HCT116 (cell line): ENCODE measurements around the gene BFSP1. TPM values are rescaled to one million over a fixed set of nuclear protein-coding genes. Genes with fewer than 3 reads are reported as not detected.

ENCODE experiments used
- ATAC-seq: fragments of 200-7000 bp; cut with Tn5 transposase; 2 replicates; pipeline ENCODE4 v1.9.1; 2020; ENCODE audit warnings: mild to moderate bottlenecking, moderate library complexity
- BruUV-seq: library from RNA; stranded (reverse); fragments of 400-500 nt; replicated peaks from 2 replicates; lab custom pipeline; 2021; lab: Mats Ljungman, UMichigan
- CTCF ChIA-PET: fragments of 300-600 bp; sonication (Branson Sonifier 250); formaldehyde crosslinking; loops from one replicate; lab custom pipeline; 2021; ENCODE audit warnings: antibody characterized with exemption; lab: Charles Lee
- POLR2A ChIA-PET: fragments of 300-600, 350-600 bp; sonication (Branson Sonifier 250); formaldehyde crosslinking; loops from one replicate; lab custom pipeline; 2021; ENCODE audit warnings: antibody characterized with exemption; lab: Charles Lee
- RAD21 ChIA-PET, 2 experiments: fragments of 300-600 bp; sonication (Branson Sonifier 250); formaldehyde crosslinking; loops; one replicate each; lab custom pipeline; 2023; ENCODE audit warnings: low total read pairs in 2 of 2; ENCODE audit not compliant: uncharacterized antibody in 2 of 2, unreplicated experiment in 2 of 2, low non-redundant PET in 1 of 2; lab: Charles Lee
- DNase-seq: peaks from one replicate; pipeline ENCODE4 v3.0.0-alpha.2; 2010; ENCODE audit warnings: low read depth, low spot score
- H2AFZ ChIP-seq: fragments of 200-600 bp; shearing (Covaris generic), sonication (generic); 2 replicates; pipeline ENCODE4 v1.6.1; 2017; ENCODE audit warnings: low read depth, mixed run types, mixed read lengths, antibody characterized with exemption, low read length; ENCODE audit not compliant: poor library complexity, severe bottlenecking
- H3K27ac ChIP-seq: 2 replicates; pipeline ENCODE4 v1.5.1; 2012; ENCODE audit warnings: low read depth, low read length
- H3K27me3 ChIP-seq: fragments of 200-600 bp; sonication (generic); 2 replicates; pipeline ENCODE4 v1.6.1; 2016; ENCODE audit warnings: mixed run types, low read length, mixed read lengths; ENCODE audit not compliant: insufficient read depth
- H3K36me3 ChIP-seq, 2 experiments: fragments of 200-500 bp in 1 of 2; fragments of 200-600 bp in 1 of 2; sonication (Bioruptor generic) in 1 of 2; sonication (generic) in 1 of 2; 2 replicates each; pipeline versions ENCODE4 v1.5.1 to v1.6.1; 2014 to 2016; ENCODE audit warnings: low read length in 2 of 2, inconsistent platforms in 1 of 2, mixed read lengths in 1 of 2, mixed run types in 1 of 2; ENCODE audit not compliant: insufficient read depth in 2 of 2, control insufficient read depth in 1 of 2
- H3K4me1 ChIP-seq, 2 experiments: fragments of 200-600 bp in 1 of 2; sonication (generic) in 1 of 2; 2 replicates each; pipeline versions ENCODE4 v1.5.1 to v1.6.1; 2012 to 2017; ENCODE audit warnings: low read length in 2 of 2, inconsistent platforms in 1 of 2, mild to moderate bottlenecking in 1 of 2, mixed read lengths in 1 of 2, mixed run types in 1 of 2, moderate library complexity in 1 of 2; ENCODE audit not compliant: insufficient read depth in 2 of 2, control insufficient read depth in 1 of 2
- H3K4me2 ChIP-seq: fragments of 200-600 bp; sonication (generic); 2 replicates; pipeline ENCODE4 v1.6.1; 2017; ENCODE audit warnings: mixed run types, low read length, mixed read lengths
- H3K4me3 ChIP-seq, 2 experiments: fragments of 200-600 bp in 1 of 2; sonication (generic) in 1 of 2; replicated peaks in 1 of 2; 2 replicates each; pipeline ENCODE4 v1.5.1; 2011 to 2016; ENCODE audit warnings: low read length in 2 of 2, control low read depth in 1 of 2, low read depth in 1 of 2, mild to moderate bottlenecking in 1 of 2, mixed read lengths in 1 of 2, mixed run types in 1 of 2
- H3K79me2 ChIP-seq: fragments of 200-600 bp; sonication (generic); 2 replicates; pipeline ENCODE4 v1.6.1; 2017; ENCODE audit warnings: mild to moderate bottlenecking, mixed run types, low read length, moderate library complexity, mixed read lengths; ENCODE audit not compliant: insufficient read depth
- H3K9ac ChIP-seq: fragments of 200-600 bp; sonication (generic); 2 replicates; pipeline ENCODE4 v1.6.1; 2016; ENCODE audit warnings: low read length, mixed read lengths
- H3K9me2 ChIP-seq: fragments of 200-600 bp; sonication (generic), shearing (Covaris generic); 2 replicates; pipeline ENCODE4 v1.6.1; 2017; ENCODE audit warnings: mixed run types, mild to moderate bottlenecking, moderate library complexity; ENCODE audit not compliant: insufficient read depth
- H3K9me3 ChIP-seq, 2 experiments: fragments of 200-500 bp in 1 of 2; fragments of 200-600 bp in 1 of 2; sonication (Bioruptor generic) in 1 of 2; sonication (generic) in 1 of 2; 2 replicates each; pipeline ENCODE4 v1.6.1; 2014 to 2017; ENCODE audit warnings: low read length in 2 of 2, mixed read lengths in 2 of 2, inconsistent platforms in 1 of 2, low read depth in 1 of 2, mild to moderate bottlenecking in 1 of 2, mixed run types in 1 of 2, moderate library complexity in 1 of 2; ENCODE audit not compliant: control insufficient read depth in 1 of 2, insufficient read depth in 1 of 2
- H4K20me1 ChIP-seq: fragments of 200-600 bp; sonication (generic), shearing (Covaris generic); 2 replicates; pipeline ENCODE4 v1.6.1; 2017; ENCODE audit warnings: mixed run types, mild to moderate bottlenecking, moderate library complexity; ENCODE audit not compliant: insufficient read depth
- ATF3 ChIP-seq: IDR thresholded peaks from 2 replicates; pipeline ENCODE4 v1.6.1; 2012
- CBX3 ChIP-seq: IDR thresholded peaks from 2 replicates; pipeline ENCODE4 v1.6.1; 2012; ENCODE audit warnings: low read depth
- CEBPB ChIP-seq: IDR thresholded peaks from 2 replicates; pipeline ENCODE4 v1.6.1; 2012; ENCODE audit warnings: low read depth
- CTCF ChIP-seq, 3 experiments: fragments of 200-600 bp in 1 of 3; sonication (generic) in 1 of 3; IDR thresholded peaks in 2 of 3; conservative IDR thresholded peaks in 1 of 3; 2 replicates each; pipeline ENCODE4 v1.5.1; 2012 to 2017; ENCODE audit warnings: low read depth in 2 of 3, low read length in 2 of 3, antibody characterized with exemption in 1 of 3, borderline replicate concordance in 1 of 3, control low read depth in 1 of 3, mild to moderate bottlenecking in 1 of 3, mixed read lengths in 1 of 3, mixed run types in 1 of 3, moderate library complexity in 1 of 3; ENCODE audit not compliant: insufficient read depth in 1 of 3
- EGR1 ChIP-seq: IDR thresholded peaks from 2 replicates; pipeline ENCODE4 v1.6.1; 2012; ENCODE audit warnings: low read depth
- ELF1 ChIP-seq: IDR thresholded peaks from 2 replicates; pipeline ENCODE4 v1.6.1; 2012; ENCODE audit warnings: low read depth, borderline replicate concordance
- EZH2phosphoT487 ChIP-seq: fragments of 200-600 bp; IDR thresholded peaks from 2 replicates; pipeline ENCODE4 v1.6.1; 2018; ENCODE audit warnings: antibody characterized with exemption, borderline replicate concordance
- FOSL1 ChIP-seq: IDR thresholded peaks from 2 replicates; pipeline ENCODE4 v1.6.1; 2012; ENCODE audit warnings: low read depth
- JUND ChIP-seq: IDR thresholded peaks from 2 replicates; pipeline ENCODE4 v1.6.1; 2012
- MAX ChIP-seq: IDR thresholded peaks from 2 replicates; pipeline ENCODE4 v1.6.1; 2012
- POLR2A ChIP-seq: IDR thresholded peaks from 2 replicates; pipeline ENCODE4 v1.7.0; 2011; ENCODE audit warnings: borderline replicate concordance; ENCODE audit not compliant: insufficient read depth, insufficient read length; ENCODE audit errors: extremely low read depth
- POLR2AphosphoS5 ChIP-seq: IDR thresholded peaks from 2 replicates; pipeline ENCODE4 v1.6.1; 2011; ENCODE audit warnings: mild to moderate bottlenecking, low read depth, low read length, moderate library complexity
- RAD21 ChIP-seq: IDR thresholded peaks from 2 replicates; pipeline ENCODE4 v1.6.1; 2012; ENCODE audit warnings: low read depth, mild to moderate bottlenecking
- REST ChIP-seq: IDR thresholded peaks from 2 replicates; pipeline ENCODE4 v1.6.1; 2012; ENCODE audit warnings: low read depth
- YY1 ChIP-seq: IDR thresholded peaks from 2 replicates; pipeline ENCODE4 v1.6.1; 2011; ENCODE audit warnings: low read length, low read depth, moderate library complexity, mild to moderate bottlenecking; ENCODE audit not compliant: insufficient replicate concordance; ENCODE audit errors: extremely low read depth
- ZFX ChIP-seq: fragments of 450-650 bp; IDR thresholded peaks from 2 replicates; pipeline ENCODE4 v1.6.1; 2017
- ZNF274 ChIP-seq: fragments of 200-500 bp; sonication (Bioruptor generic); IDR thresholded peaks from 2 replicates; pipeline ENCODE4 v1.6.1; 2014; ENCODE audit warnings: mild to moderate bottlenecking, low read depth, low read length, inconsistent platforms
- intact Hi-C: fragments of 100-400 bp; cut with micrococcal nuclease; formaldehyde crosslinking; loops from 2 replicates; pipeline ENCODE4 v1.10.0; 2022
- total RNA-seq: library from RNA; stranded (reverse); gene quantifications from one replicate; pipeline ENCODE4 v1.2.1, GENCODE V29; 2021; ENCODE audit not compliant: unreplicated experiment

The BFSP1 gene
- total RNA-seq, 1 experiment from 2014 or later = 8.8 TPM

- TF ChIP-seq MAX (no peak), EZH2phosphoT487 (no peak), CEBPB (no peak)
- TF ChIP-seq, all 23 proteins: peak for 0
- H3K9me2 ChIP-seq = no peaks in the 10 kb centered on the region
- ChIA-PET POLR2A (no interaction called here), RAD21 (no interaction called here), CTCF (no interaction called here)
- H3K36me3 ChIP-seq = no peaks in the 10 kb centered on the region; a peak in 1 of 4 replicates
- H3K4me2 ChIP-seq = no peak overlapping the region
- no peak overlapping the region for H2AFZ ChIP-seq
- ATAC-seq (no peak), DNase-seq (no peak)
- H3K4me1 ChIP-seq = no peaks in the 10 kb centered on the region
- H4K20me1 ChIP-seq = no peaks in the 10 kb centered on the region
- no peaks in the 10 kb centered on the region for H3K79me2 ChIP-seq
- intact Hi-C loops = no loop called here
- no peaks in the 10 kb centered on the region for H3K9me3 ChIP-seq
- H3K9ac ChIP-seq = no peak overlapping the region
- no peak overlapping the region for H3K4me3 ChIP-seq
- no TSS peak for BruUV-seq
- no peaks in the 10 kb centered on the region; the same call in 1 of the 2 replicates for H3K27me3 ChIP-seq
- H3K27ac ChIP-seq = no peak overlapping the region
Observed at GRCh38 chr20:17493173-17493572, 38.0 kb downstream of the BFSP1 start.

- DNase-seq (no peak), ATAC-seq (no peak)
- Histone ChIP-seq H2AFZ (no peak overlapping the region), H3K27ac (no peak overlapping the region), H4K20me1 (no peaks in the 10 kb centered on the region), H3K9me3 (no peaks in the 10 kb centered on the region), H3K4me3 (no peak overlapping the region), H3K27me3 (no peaks in the 10 kb centered on the region; the same call in 1 of the 2 replicates), H3K4me1 (no peaks in the 10 kb centered on the region), H3K4me2 (no peak overlapping the region), H3K9me2 (no peaks in the 10 kb centered on the region), H3K9ac (no peak overlapping the region), H3K36me3 (no peaks in the 10 kb centered on the region; a peak in 1 of 4 replicates), H3K79me2 (no peaks in the 10 kb centered on the region)
- POLR2A ChIA-PET = no interaction called here
- RAD21 ChIA-PET = interaction anchor here in 1 of 2 experiments (0.5 kb wide), 1 partner anchor 72 kb away, joined by 4 read pairs; no protein-coding TSS in a partner anchor
- CTCF ChIA-PET = no interaction called here
- no TSS peak for BruUV-seq
- intact Hi-C loops = no loop called here
- TF ChIP-seq CTCF (IDR thresholded peaks at IDR 0.05 in 2 of 3, conservative IDR thresholded peaks at IDR 0.05 in 1 of 3; ENCODE audit: borderline replicate concordance in 1 of 3, insufficient read depth in 1 of 3, low read depth in 2 of 3, low read length in 2 of 3) (no peak), CEBPB (no peak), ZNF274 (no peak), ELF1 (no peak), CBX3 (no peak), REST (no peak), ATF3 (no peak), EGR1 (no peak), RAD21 (no peak), YY1 (no peak), POLR2AphosphoS5 (no peak), JUND (no peak), ZFX (no peak), EZH2phosphoT487 (no peak), FOSL1 (no peak), POLR2A (no peak)
Observed at GRCh38 chr20:17491488-17491887, 39.7 kb downstream of the BFSP1 start.
